HEK293T (cell line): ENCODE data around the gene CENPT.

Experiments
- BHLHE40 ChIP-seq: fragments of 450-650 bp; IDR thresholded peaks from 2 replicates; pipeline ENCODE4 v1.6.1; 2016; ENCODE audit warnings: mild to moderate bottlenecking, moderate library complexity, borderline replicate concordance
- FOXA1 ChIP-seq: fragments of 450-650 bp; IDR thresholded peaks from 2 replicates; pipeline ENCODE4 v1.6.1; 2016; ENCODE audit warnings: mild to moderate bottlenecking
- FOXK2 ChIP-seq: fragments of 450-650 bp; IDR thresholded peaks from 2 replicates; pipeline ENCODE4 v1.6.1; 2016; ENCODE audit warnings: mild to moderate bottlenecking
- FOXM1 ChIP-seq: fragments of 450-650 bp; IDR thresholded peaks from 2 replicates; pipeline ENCODE4 v1.6.1; 2017; ENCODE audit warnings: mild to moderate bottlenecking, borderline replicate concordance
- L3MBTL2 ChIP-seq: fragments of 450-650 bp; conservative IDR thresholded peaks from 2 replicates; pipeline ENCODE4 v1.6.1; 2016; ENCODE audit warnings: mild to moderate bottlenecking
- LEF1 ChIP-seq: fragments of 450-650 bp; IDR thresholded peaks from 2 replicates; pipeline ENCODE4 v1.6.1; 2017; ENCODE audit warnings: mild to moderate bottlenecking, borderline replicate concordance
- NFRKB ChIP-seq: fragments of 450-650 bp; IDR thresholded peaks from 2 replicates; pipeline ENCODE4 v1.6.1; 2016; ENCODE audit warnings: mild to moderate bottlenecking, moderate library complexity
- SP1 ChIP-seq: fragments of 450-650 bp; IDR thresholded peaks from 2 replicates; pipeline ENCODE4 v1.6.1; 2017
- SUZ12 ChIP-seq: fragments of 450-650 bp; IDR thresholded peaks from 2 replicates; pipeline ENCODE4 v1.6.1; 2016; ENCODE audit warnings: mild to moderate bottlenecking
- ZNF384 ChIP-seq: fragments of 450-650 bp; IDR thresholded peaks from 2 replicates; pipeline ENCODE4 v1.6.1; 2016
- TF ChIP-seq, protein P1 (sequence below): fragments of 450-650 bp; IDR thresholded peaks from 2 replicates; pipeline ENCODE4 v1.6.1; 2016

DNA sequence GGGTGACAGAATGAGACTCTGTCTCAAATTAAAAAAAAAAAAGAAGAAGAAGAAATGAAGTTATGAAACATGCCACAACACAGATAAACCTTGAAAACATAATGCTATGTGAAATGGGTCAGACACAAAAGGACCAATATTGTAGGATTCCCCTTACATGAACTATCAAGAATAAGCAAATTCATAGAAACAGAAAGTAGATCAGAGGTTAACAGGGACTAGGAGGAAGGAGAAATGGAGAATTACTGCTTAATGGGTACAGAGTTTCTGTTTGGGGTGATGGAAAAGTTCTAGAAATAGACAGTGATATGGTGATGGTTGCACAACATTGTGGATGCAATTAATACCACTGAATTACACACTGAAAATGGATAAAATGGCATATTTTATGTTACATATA, 57.4 kb downstream of the CENPT start:
- no peak for TF ChIP-seq SP1
- no peak for TF ChIP-seq NFRKB
- TF ChIP-seq FOXA1, result no peak
- TF ChIP-seq FOXK2, result no peak
- TF ChIP-seq, protein P1, sequence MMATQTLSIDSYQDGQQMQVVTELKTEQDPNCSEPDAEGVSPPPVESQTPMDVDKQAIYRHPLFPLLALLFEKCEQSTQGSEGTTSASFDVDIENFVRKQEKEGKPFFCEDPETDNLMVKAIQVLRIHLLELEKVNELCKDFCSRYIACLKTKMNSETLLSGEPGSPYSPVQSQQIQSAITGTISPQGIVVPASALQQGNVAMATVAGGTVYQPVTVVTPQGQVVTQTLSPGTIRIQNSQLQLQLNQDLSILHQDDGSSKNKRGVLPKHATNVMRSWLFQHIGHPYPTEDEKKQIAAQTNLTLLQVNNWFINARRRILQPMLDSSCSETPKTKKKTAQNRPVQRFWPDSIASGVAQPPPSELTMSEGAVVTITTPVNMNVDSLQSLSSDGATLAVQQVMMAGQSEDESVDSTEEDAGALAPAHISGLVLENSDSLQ, result no peak
- TF ChIP-seq ZNF384, result no peak
- no peak for TF ChIP-seq L3MBTL2
- TF ChIP-seq LEF1, result no peak
- no peak for TF ChIP-seq BHLHE40
- TF ChIP-seq FOXM1, result no peak
- TF ChIP-seq SUZ12, result no peak
